Kidney tubule cell (primary cell): ENCODE data around the gene PXN.

Experiments
- DNase-seq: peaks from one replicate; pipeline ENCODE4 v3.0.0-alpha.2; 2018; ENCODE audit warnings: low spot score

The PXN gene

GRCh38 chr12:120172053-120172452, 93.5 kb downstream of the PXN start:
- DNase-seq = no peak

GRCh38 chr12:120170631-120171030, 94.9 kb downstream of the PXN start:
- DNase-seq = no peak

- peak; percentile 23 for DNase-seq
Measured at GRCh38 chr12:120169946-120170345, 95.6 kb downstream of the PXN start.

DNA sequence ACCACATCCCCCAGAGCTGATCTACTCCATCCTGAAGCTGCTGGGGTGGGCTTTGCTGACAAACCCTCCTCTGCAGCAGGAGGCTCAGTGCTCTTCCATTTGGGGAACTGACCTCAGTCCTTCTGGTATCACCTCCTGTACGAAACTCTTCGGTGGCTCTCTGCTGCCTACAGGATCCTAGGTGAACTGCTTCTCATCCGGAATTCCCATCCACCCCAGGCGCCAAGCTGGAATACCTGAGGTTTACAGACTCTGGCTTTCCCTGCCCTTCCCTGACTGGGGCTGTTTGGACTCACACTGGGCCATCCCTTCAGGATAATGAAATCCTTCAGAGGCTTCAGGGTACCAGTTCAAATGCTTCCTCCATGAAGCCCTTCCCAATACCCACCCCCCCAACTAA, 97.2 kb downstream of the PXN start:
- DNase-seq = no peak

- DNase-seq = no peak
Measured at GRCh38 chr12:120167529-120168095, 97.9 kb downstream of the PXN start.

- DNase-seq = no peak
Measured at GRCh38 chr12:120164293-120164692, 101.2 kb downstream of the PXN start.

- no peak for DNase-seq
Measured at GRCh38 chr12:120162763-120163162, 102.8 kb downstream of the PXN start.

DNA sequence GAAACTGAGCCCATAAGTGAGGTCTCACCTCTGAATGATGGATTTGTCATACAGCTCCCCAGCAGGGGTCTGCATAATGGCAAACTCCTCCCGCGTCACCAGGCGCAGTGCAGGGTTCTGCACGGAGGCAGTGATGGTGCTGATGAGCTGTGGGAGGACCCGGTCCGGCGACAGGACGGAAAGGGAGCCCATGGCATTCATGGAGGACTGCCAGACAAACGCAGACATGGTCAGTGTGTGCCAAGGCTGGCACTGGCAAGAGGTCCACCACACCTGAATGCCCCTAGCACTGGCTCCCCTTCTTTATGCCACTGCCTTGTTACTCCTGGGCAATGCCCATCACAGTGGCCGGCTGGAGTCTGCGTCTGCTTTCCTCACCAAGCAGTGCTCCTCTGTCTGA, 103.7 kb downstream of the PXN start:
- DNase-seq = no peak
